ENCODE results near the gene KCNMA1. TPM values are rescaled to one million over a fixed set of nuclear protein-coding genes. Genes with fewer than 3 reads are reported as not detected.

KCNMA1 gene
- total RNA-seq, 1 donor from 2014 or later = 95.5 TPM

DNA sequence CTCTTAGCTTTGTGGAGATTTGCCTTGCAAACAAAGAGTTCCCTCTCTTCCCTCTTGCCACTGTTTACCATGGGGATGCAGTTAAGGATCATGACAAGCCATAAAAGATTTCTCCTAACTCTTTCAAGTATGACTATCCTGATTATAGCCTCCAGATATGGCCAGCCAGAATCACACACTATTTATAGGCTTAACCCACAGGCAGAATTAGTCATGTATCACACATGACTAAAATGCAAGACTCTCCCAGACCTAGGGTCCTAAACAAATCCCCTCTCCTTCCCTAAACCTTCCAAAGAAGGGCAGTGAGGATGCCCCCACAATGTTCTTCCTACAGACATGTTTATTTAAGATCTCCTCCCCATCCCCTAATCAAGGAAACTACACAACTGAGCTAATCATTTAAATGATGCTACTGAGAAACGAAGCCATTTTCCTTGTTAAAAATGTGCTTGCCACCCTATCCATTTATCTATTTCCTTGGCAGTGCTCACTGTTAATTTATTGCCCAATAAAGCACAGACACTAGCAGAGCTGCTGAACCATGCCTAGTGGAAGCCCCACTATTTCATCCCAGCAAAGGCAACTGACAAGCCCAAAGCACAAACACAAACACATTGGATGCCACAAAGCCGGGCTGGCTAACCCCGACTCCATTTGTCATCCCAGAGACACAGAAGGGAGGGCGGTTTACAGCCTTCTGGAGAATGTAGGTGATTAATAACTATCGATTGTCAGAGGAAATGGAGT lies 363.4 kb downstream of the KCNMA1 start:
- Mint-ChIP-seq H3K4me1 (ENCODE audit: unreplicated experiment) (peaks cover 13% of the 10 kb centered on the region), H3K27ac (ENCODE audit: unreplicated experiment) (no peak overlapping the region), H3K9me3 (ENCODE audit: unreplicated experiment) (peaks cover 4% of the 10 kb centered on the region), H3K4me3 (ENCODE audit: unreplicated experiment) (no peak overlapping the region), H3K36me3 (ENCODE audit: unreplicated experiment) (peaks cover 6% of the 10 kb centered on the region), H3K27me3 (ENCODE audit: unreplicated experiment) (no peaks in the 10 kb centered on the region)
- DNase-seq (ENCODE audit: extremely low spot score, unreplicated experiment) = no peak
- TF ChIP-seq, protein P1, sequence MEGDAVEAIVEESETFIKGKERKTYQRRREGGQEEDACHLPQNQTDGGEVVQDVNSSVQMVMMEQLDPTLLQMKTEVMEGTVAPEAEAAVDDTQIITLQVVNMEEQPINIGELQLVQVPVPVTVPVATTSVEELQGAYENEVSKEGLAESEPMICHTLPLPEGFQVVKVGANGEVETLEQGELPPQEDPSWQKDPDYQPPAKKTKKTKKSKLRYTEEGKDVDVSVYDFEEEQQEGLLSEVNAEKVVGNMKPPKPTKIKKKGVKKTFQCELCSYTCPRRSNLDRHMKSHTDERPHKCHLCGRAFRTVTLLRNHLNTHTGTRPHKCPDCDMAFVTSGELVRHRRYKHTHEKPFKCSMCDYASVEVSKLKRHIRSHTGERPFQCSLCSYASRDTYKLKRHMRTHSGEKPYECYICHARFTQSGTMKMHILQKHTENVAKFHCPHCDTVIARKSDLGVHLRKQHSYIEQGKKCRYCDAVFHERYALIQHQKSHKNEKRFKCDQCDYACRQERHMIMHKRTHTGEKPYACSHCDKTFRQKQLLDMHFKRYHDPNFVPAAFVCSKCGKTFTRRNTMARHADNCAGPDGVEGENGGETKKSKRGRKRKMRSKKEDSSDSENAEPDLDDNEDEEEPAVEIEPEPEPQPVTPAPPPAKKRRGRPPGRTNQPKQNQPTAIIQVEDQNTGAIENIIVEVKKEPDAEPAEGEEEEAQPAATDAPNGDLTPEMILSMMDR (IDR thresholded peaks at IDR 0.05) = no peak

DNA sequence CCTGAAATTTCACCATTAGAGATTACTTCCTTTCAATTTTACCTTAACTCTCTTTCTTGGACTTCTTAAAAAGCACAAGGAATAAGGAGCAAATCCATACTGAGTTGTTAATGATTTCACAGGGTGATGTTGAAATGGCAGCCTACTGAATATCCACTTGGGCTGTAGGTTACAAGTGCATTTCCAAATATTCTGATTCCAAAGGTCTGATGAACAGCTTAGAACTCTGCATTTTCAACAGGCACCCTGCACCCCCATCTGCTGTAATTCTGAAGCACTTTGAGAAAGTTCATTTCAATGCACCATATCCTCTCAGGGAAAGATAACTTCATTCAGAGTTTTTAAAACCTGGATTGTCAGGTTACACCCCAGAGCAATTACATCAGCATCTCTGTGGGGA lies 368.4 kb downstream of the KCNMA1 start:
- H3K36me3 Mint-ChIP-seq (ENCODE audit: unreplicated experiment) = no peaks in the 10 kb centered on the region
- TF ChIP-seq, protein P1 (IDR thresholded peaks at IDR 0.05) = no peak
- H3K27ac Mint-ChIP-seq (ENCODE audit: unreplicated experiment) = no peak overlapping the region
- H3K27me3 Mint-ChIP-seq (ENCODE audit: unreplicated experiment) = no peaks in the 10 kb centered on the region
- peaks cover 17% of the 10 kb centered on the region for H3K4me1 Mint-ChIP-seq (ENCODE audit: unreplicated experiment)
- no peak overlapping the region for H3K4me3 Mint-ChIP-seq (ENCODE audit: unreplicated experiment)
- no peak for DNase-seq (ENCODE audit: extremely low spot score, unreplicated experiment)
- no peaks in the 10 kb centered on the region for H3K9me3 Mint-ChIP-seq (ENCODE audit: unreplicated experiment)

DNA sequence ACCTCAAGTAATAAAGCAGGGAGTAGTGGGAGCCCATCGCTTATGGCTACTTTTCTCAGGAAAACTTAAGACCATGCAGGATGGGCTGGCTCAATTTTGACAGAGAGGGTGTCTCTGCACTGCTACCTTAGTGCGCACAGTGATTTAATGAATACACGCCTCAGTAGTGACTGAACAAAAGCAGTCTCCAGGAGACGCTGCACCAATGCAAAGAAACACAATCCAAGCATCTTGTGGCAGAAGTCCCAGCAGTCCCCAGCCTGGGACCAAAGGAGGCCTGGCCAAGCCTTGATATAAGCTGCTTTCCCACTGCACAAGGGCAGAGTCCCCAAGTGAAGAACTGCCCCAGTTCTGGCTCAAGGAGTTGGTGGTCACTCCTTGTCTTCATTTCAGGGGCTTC lies 368.9 kb downstream of the KCNMA1 start:
- DNase-seq (ENCODE audit: extremely low spot score, unreplicated experiment) = no peak
- Mint-ChIP-seq H3K36me3 (ENCODE audit: unreplicated experiment) (no peaks in the 10 kb centered on the region), H3K27me3 (ENCODE audit: unreplicated experiment) (no peaks in the 10 kb centered on the region), H3K4me3 (ENCODE audit: unreplicated experiment) (no peak overlapping the region), H3K27ac (ENCODE audit: unreplicated experiment) (no peak overlapping the region), H3K4me1 (ENCODE audit: unreplicated experiment) (peaks cover 13% of the 10 kb centered on the region), H3K9me3 (ENCODE audit: unreplicated experiment) (no peaks in the 10 kb centered on the region)
- TF ChIP-seq, protein P1 (IDR thresholded peaks at IDR 0.05) = no peak

DNA sequence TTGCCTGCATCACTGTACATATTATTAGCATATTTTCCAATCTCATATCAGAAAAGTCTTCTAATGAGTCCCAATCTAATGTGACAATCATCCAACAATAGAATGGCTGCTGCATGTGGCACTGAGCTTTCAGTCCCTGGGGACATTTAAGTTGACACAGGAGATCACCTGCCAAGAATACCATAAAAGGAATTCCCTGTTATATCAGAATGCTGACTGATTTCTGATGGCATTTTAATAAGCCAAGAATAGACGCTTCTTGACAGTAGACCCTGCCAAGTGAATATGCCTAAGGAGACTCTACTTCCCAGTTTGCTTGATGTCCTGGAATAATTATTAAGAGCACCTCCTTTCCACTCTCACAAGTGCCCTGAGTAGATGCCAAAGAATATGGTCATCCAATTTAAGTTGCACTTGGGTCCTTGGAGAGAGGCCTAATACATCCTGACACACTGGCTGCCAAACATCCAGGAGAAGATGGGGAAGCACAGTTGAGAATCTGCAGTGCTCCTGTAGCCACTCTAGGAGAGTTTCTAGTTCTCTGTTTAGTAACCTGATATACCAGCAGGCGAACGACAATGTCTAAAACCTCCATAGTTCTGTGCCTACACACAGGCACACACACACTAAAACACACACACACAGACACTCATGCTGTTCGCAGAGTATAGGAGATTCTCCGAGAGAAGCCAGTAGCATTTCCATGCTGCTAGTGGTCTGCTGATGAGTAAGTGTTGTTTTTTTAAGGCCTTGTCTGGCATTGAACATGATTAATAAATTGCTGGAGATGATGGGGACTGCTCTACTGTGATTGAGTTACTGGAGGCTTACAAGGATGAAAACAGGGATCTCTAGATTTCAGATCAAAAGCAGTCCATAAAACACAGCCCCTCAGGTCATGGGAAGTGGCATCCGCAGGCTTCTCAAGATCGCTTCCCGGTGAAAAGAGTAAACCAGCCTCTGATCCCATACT lies 369.6 kb downstream of the KCNMA1 start:
- Mint-ChIP-seq H3K27me3 (ENCODE audit: unreplicated experiment) (no peaks in the 10 kb centered on the region), H3K27ac (ENCODE audit: unreplicated experiment) (no peak overlapping the region), H3K4me3 (ENCODE audit: unreplicated experiment) (no peak overlapping the region), H3K36me3 (ENCODE audit: unreplicated experiment) (no peaks in the 10 kb centered on the region), H3K4me1 (ENCODE audit: unreplicated experiment) (peaks cover 9% of the 10 kb centered on the region), H3K9me3 (ENCODE audit: unreplicated experiment) (no peaks in the 10 kb centered on the region)
- TF ChIP-seq, protein P1 (IDR thresholded peaks at IDR 0.05) = no peak
- DNase-seq (ENCODE audit: extremely low spot score, unreplicated experiment) = no peak

DNA sequence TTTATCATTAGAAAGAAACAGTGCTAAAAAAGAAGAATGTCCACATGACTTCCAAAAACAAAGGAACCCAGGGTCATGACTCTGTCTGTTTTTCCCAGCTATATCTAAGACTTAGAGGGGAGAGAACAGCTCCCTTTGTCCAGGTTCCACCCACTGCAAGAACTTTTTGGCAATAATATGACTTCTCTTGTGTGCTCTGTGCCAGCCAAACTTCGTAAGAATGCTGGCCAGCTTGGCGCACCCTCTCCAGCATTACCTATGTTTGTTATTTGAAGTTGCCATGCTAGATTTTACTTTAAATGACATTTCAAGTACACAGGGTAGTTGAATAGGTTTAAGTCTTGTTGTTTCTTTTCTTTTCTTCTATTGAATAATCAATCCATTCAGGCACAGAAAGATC lies 371.4 kb downstream of the KCNMA1 start:
- TF ChIP-seq, protein P1 (IDR thresholded peaks at IDR 0.05) = no peak
- H3K9me3 Mint-ChIP-seq (ENCODE audit: unreplicated experiment) = no peaks in the 10 kb centered on the region
- no peaks in the 10 kb centered on the region for H3K27me3 Mint-ChIP-seq (ENCODE audit: unreplicated experiment)
- H3K27ac Mint-ChIP-seq (ENCODE audit: unreplicated experiment) = no peak overlapping the region
- H3K4me3 Mint-ChIP-seq (ENCODE audit: unreplicated experiment) = no peak overlapping the region
- DNase-seq (ENCODE audit: extremely low spot score, unreplicated experiment) = no peak
- H3K36me3 Mint-ChIP-seq (ENCODE audit: unreplicated experiment) = no peaks in the 10 kb centered on the region
- H3K4me1 Mint-ChIP-seq (ENCODE audit: unreplicated experiment) = peaks cover 9% of the 10 kb centered on the region

All from osteocyte (in vitro differentiated cells).